Nephron (organoid): ENCODE results near the gene PCDHA3.

Experiments used
- H3K27ac Mint-ChIP-seq, 3 experiments: 2 replicates each; pipeline ENCODE4 v1.8.0; 2020; ENCODE audit warnings: mixed read lengths in 3 of 3, mild to moderate bottlenecking in 2 of 3, moderate library complexity in 1 of 3
- H3K27me3 Mint-ChIP-seq: 2 replicates; pipeline ENCODE4 v1.8.0; 2021; ENCODE audit warnings: low read depth, mild to moderate bottlenecking, moderate library complexity, mixed read lengths
- H3K36me3 Mint-ChIP-seq: 2 replicates; pipeline ENCODE4 v1.8.0; 2020; ENCODE audit warnings: low read depth, mixed read lengths
- H3K4me1 Mint-ChIP-seq: 2 replicates; pipeline ENCODE4 v1.8.0; 2020; ENCODE audit warnings: mixed read lengths
- H3K4me3 Mint-ChIP-seq, 3 experiments: 2 replicates each; pipeline ENCODE4 v1.8.0; 2020; ENCODE audit warnings: mild to moderate bottlenecking in 3 of 3, mixed read lengths in 3 of 3, moderate library complexity in 2 of 3
- H3K9me3 Mint-ChIP-seq: 2 replicates; pipeline ENCODE4 v1.8.0; 2020; ENCODE audit warnings: mixed read lengths
- CTCF ChIP-seq, 3 experiments: fragments of 200-600 bp; sonication (generic); IDR thresholded peaks; one replicate each; pipeline ENCODE4 v1.5.0; 2021; ENCODE audit warnings: antibody characterized with exemption in 3 of 3; ENCODE audit not compliant: unreplicated experiment in 3 of 3

The PCDHA3 gene

GRCh38 chr5:140800816-140801493, at the start of gene PCDHA3:
PCDHA3 (plus strand) TSS chr5:140801057.
- Mint-ChIP-seq H3K4me3 (no peak within 1 kb of the TSS), H3K9me3 (peaks cover 33% of the 10 kb centered on the region), H3K4me1 (no peaks in the 10 kb centered on the region), H3K27me3 (no peaks in the 10 kb centered on the region), H3K27ac (no peak within 1 kb of the TSS), H3K36me3 (peaks cover 64% of the 10 kb centered on the region)
- TF ChIP-seq CTCF (IDR thresholded peaks at IDR 0.05; ENCODE audit: unreplicated experiment in 3 of 3): no peak

GRCh38 chr5:140753561-140753960, 47.3 kb upstream of the PCDHA3 start:
- Mint-ChIP-seq H3K27ac (no peak overlapping the region), H3K27me3 (no peaks in the 10 kb centered on the region), H3K9me3 (peaks cover 69% of the 10 kb centered on the region), H3K4me3 (no peak overlapping the region), H3K4me1 (no peaks in the 10 kb centered on the region), H3K36me3 (no peaks in the 10 kb centered on the region)
- no peak for TF ChIP-seq CTCF (IDR thresholded peaks at IDR 0.05; ENCODE audit: unreplicated experiment in 3 of 3)

GRCh38 chr5:140764177-140764973, 36.5 kb upstream of the PCDHA3 start:
- H3K4me1 Mint-ChIP-seq: no peaks in the 10 kb centered on the region
- H3K9me3 Mint-ChIP-seq: peaks cover 67% of the 10 kb centered on the region
- peaks cover 4% of the 10 kb centered on the region for H3K36me3 Mint-ChIP-seq
- H3K4me3 Mint-ChIP-seq: no peak overlapping the region
- no peak overlapping the region for H3K27ac Mint-ChIP-seq
- no peak for TF ChIP-seq CTCF (IDR thresholded peaks at IDR 0.05; ENCODE audit: unreplicated experiment in 3 of 3)
- H3K27me3 Mint-ChIP-seq: no peaks in the 10 kb centered on the region

- TF ChIP-seq CTCF (IDR thresholded peaks at IDR 0.05; ENCODE audit: unreplicated experiment in 3 of 3): no peak
- H3K27ac Mint-ChIP-seq: no peak overlapping the region
- no peaks in the 10 kb centered on the region for H3K4me1 Mint-ChIP-seq
- peaks cover 4% of the 10 kb centered on the region for H3K36me3 Mint-ChIP-seq
- H3K27me3 Mint-ChIP-seq: no peaks in the 10 kb centered on the region
- no peak overlapping the region for H3K4me3 Mint-ChIP-seq
- peaks cover 67% of the 10 kb centered on the region for H3K9me3 Mint-ChIP-seq
These were observed 33.4 kb upstream of the PCDHA3 start for GRCh38 chr5:140767444-140767843.

- Mint-ChIP-seq H3K4me3 (no peak overlapping the region), H3K36me3 (peaks cover 9% of the 10 kb centered on the region), H3K4me1 (no peaks in the 10 kb centered on the region), H3K27me3 (no peaks in the 10 kb centered on the region), H3K9me3 (peaks cover 74% of the 10 kb centered on the region), H3K27ac (no peak overlapping the region)
- TF ChIP-seq CTCF (IDR thresholded peaks at IDR 0.05; ENCODE audit: unreplicated experiment in 3 of 3): no peak
These were observed 20.3 kb upstream of the PCDHA3 start for GRCh38 chr5:140780512-140780911.
